Mesenchymal stem cell (in vitro differentiated cells and primary cell): ENCODE results near the gene NFIB.

ENCODE experiments used
- DNase-seq: peaks from one replicate; pipeline ENCODE4 v3.0.0-alpha.2; 2013
- H2AFZ ChIP-seq: one replicate; pipeline ENCODE4 v1.6.1; 2013; ENCODE audit warnings: low read depth, mild to moderate bottlenecking, control low read depth, inconsistent platforms, low read length, moderate library complexity
- H2AK5ac ChIP-seq: 2 replicates; pipeline ENCODE4 v1.6.1; 2013; ENCODE audit warnings: low read length, moderate library complexity, mild to moderate bottlenecking, inconsistent platforms; ENCODE audit not compliant: severe bottlenecking
- H2BK120ac ChIP-seq: one replicate; pipeline ENCODE4 v1.6.1; 2013; ENCODE audit warnings: low read depth, mild to moderate bottlenecking, inconsistent platforms, low read length, moderate library complexity
- H2BK12ac ChIP-seq, 2 experiments: one replicate each; pipeline ENCODE4 v1.6.1; 2013; ENCODE audit warnings: inconsistent platforms in 2 of 2, low read length in 2 of 2, mild to moderate bottlenecking in 2 of 2, moderate library complexity in 2 of 2, control low read depth in 1 of 2
- H2BK15ac ChIP-seq: one replicate; pipeline ENCODE4 v1.6.1; 2013; ENCODE audit warnings: mild to moderate bottlenecking, low read depth, inconsistent platforms; ENCODE audit not compliant: poor library complexity, severe bottlenecking
- H2BK5ac ChIP-seq: 2 replicates; pipeline ENCODE4 v1.6.1; 2013; ENCODE audit warnings: low read depth, mild to moderate bottlenecking, low read length, control low read depth, inconsistent platforms; ENCODE audit not compliant: poor library complexity, severe bottlenecking
- H3K14ac ChIP-seq, 2 experiments: one replicate each; pipeline ENCODE4 v1.6.1; 2013; ENCODE audit warnings: inconsistent platforms in 2 of 2, low read length in 2 of 2, control low read depth in 1 of 2, mild to moderate bottlenecking in 1 of 2, moderate library complexity in 1 of 2
- H3K18ac ChIP-seq, 2 experiments: one replicate each; pipeline ENCODE4 v1.6.1; 2013; ENCODE audit warnings: inconsistent platforms in 2 of 2, low read length in 2 of 2, control low read depth in 1 of 2, low read depth in 1 of 2, mild to moderate bottlenecking in 1 of 2
- H3K23ac ChIP-seq, 2 experiments: one replicate each; pipeline ENCODE4 v1.6.1; 2013; ENCODE audit warnings: inconsistent platforms in 2 of 2, low read length in 2 of 2, mild to moderate bottlenecking in 2 of 2, moderate library complexity in 2 of 2, control low read depth in 1 of 2
- H3K27ac ChIP-seq: 2 replicates; pipeline ENCODE4 v1.5.1; 2013; ENCODE audit warnings: mild to moderate bottlenecking, moderate library complexity, low read length, control low read depth, inconsistent platforms; ENCODE audit not compliant: poor library complexity, severe bottlenecking
- H3K27me3 ChIP-seq, 2 experiments: 2 replicates each; pipeline versions ENCODE4 v1.6.1 to v1.7.0; 2013; ENCODE audit warnings: low read length in 2 of 2, mild to moderate bottlenecking in 2 of 2, moderate library complexity in 2 of 2, control low read depth in 1 of 2, inconsistent platforms in 1 of 2; ENCODE audit not compliant: control insufficient read depth in 1 of 2, insufficient read depth in 1 of 2
- H3K36me3 ChIP-seq, 2 experiments: 2 replicates each; pipeline versions ENCODE4 v1.6.1 to v1.7.0; 2013; ENCODE audit warnings: low read length in 2 of 2, control low read depth in 1 of 2, inconsistent platforms in 1 of 2, low read depth in 1 of 2, mild to moderate bottlenecking in 1 of 2; ENCODE audit not compliant: insufficient read depth in 2 of 2, control insufficient read depth in 1 of 2
- H3K4ac ChIP-seq, 2 experiments: one replicate each; pipeline ENCODE4 v1.6.1; 2013; ENCODE audit warnings: inconsistent platforms in 2 of 2, low read length in 2 of 2, mild to moderate bottlenecking in 2 of 2, moderate library complexity in 2 of 2, control low read depth in 1 of 2, low read depth in 1 of 2
- H3K4me1 ChIP-seq: 2 replicates; pipeline ENCODE4 v1.6.1; 2013; ENCODE audit warnings: low read depth, low read length, control low read depth; ENCODE audit not compliant: control insufficient read depth, insufficient read depth
- H3K4me2 ChIP-seq: 2 replicates; pipeline ENCODE4 v1.6.1; 2013; ENCODE audit warnings: low read length, mild to moderate bottlenecking, inconsistent platforms; ENCODE audit not compliant: poor library complexity, severe bottlenecking
- H3K4me3 ChIP-seq, 2 experiments: 2 replicates each; pipeline versions ENCODE4 v1.5.1 to v1.7.0; 2013; ENCODE audit warnings: low read length in 2 of 2, mild to moderate bottlenecking in 2 of 2, control low read depth in 1 of 2, low read depth in 1 of 2; ENCODE audit not compliant: insufficient read depth in 1 of 2
- H3K79me1 ChIP-seq: replicated peaks from 2 replicates; pipeline ENCODE4 v1.6.1; 2013; ENCODE audit warnings: mild to moderate bottlenecking, control low read depth, low read length, inconsistent platforms; ENCODE audit not compliant: poor library complexity, severe bottlenecking
- H3K9ac ChIP-seq: 2 replicates; pipeline ENCODE4 v1.7.0; 2013; ENCODE audit warnings: mild to moderate bottlenecking, low read length, moderate library complexity
- H3K9me3 ChIP-seq: 2 replicates; pipeline ENCODE4 v1.7.0; 2013; ENCODE audit warnings: mild to moderate bottlenecking, low read length; ENCODE audit not compliant: control insufficient read depth
- H4K8ac ChIP-seq: one replicate; pipeline ENCODE4 v1.6.1; 2013; ENCODE audit warnings: inconsistent platforms, mild to moderate bottlenecking, low read length, moderate library complexity
- H4K91ac ChIP-seq: one replicate; pipeline ENCODE4 v1.6.1; 2013; ENCODE audit warnings: mild to moderate bottlenecking, low read length, inconsistent platforms
- WGBS: methylation state at CpG from one replicate; pipeline ENCODE4 v1.1.7; 2013; ENCODE audit warnings: mixed read lengths; 5-methylcytosine and 5-hydroxymethylcytosine counted together

NFIB gene

GRCh38 chr9:14325147-14325546 is 11.2 kb upstream of the NFIB start:
- no peaks in the 10 kb centered on the region for H3K27me3 ChIP-seq
- H3K18ac ChIP-seq, result no peak overlapping the region
- no peak overlapping the region for H3K4ac ChIP-seq
- no peak overlapping the region for H2AFZ ChIP-seq
- no peak overlapping the region for H4K8ac ChIP-seq
- H2BK120ac ChIP-seq, result no peak overlapping the region
- no peak overlapping the region for H2AK5ac ChIP-seq
- no peak overlapping the region for H4K91ac ChIP-seq
- H3K79me1 ChIP-seq, result peaks cover 2% of the 10 kb centered on the region
- no peak overlapping the region for H3K4me3 ChIP-seq
- no peaks in the 10 kb centered on the region for H3K36me3 ChIP-seq
- no peak overlapping the region for H3K27ac ChIP-seq
- H3K23ac ChIP-seq, result no peak overlapping the region
- DNase-seq, result no peak
- H3K9me3 ChIP-seq, result no peaks in the 10 kb centered on the region
- H2BK5ac ChIP-seq, result no peak overlapping the region
- H2BK12ac ChIP-seq, result no peak overlapping the region
- H3K9ac ChIP-seq, result no peak overlapping the region
- peaks cover 3% of the 10 kb centered on the region for H3K4me1 ChIP-seq
- no peak overlapping the region for H2BK15ac ChIP-seq
- no peak overlapping the region for H3K4me2 ChIP-seq
- no peak overlapping the region for H3K14ac ChIP-seq

- no peak overlapping the region for H4K8ac ChIP-seq
- no peak overlapping the region for H2BK120ac ChIP-seq
- H3K4me1 ChIP-seq, result peaks cover 3% of the 10 kb centered on the region
- H2BK5ac ChIP-seq, result no peak overlapping the region
- H3K27me3 ChIP-seq, result no peaks in the 10 kb centered on the region
- H3K27ac ChIP-seq, result no peak overlapping the region
- no peak overlapping the region for H3K23ac ChIP-seq
- no peak overlapping the region for H2AK5ac ChIP-seq
- peaks cover 2% of the 10 kb centered on the region for H3K79me1 ChIP-seq
- no peak overlapping the region for H2BK12ac ChIP-seq
- no peaks in the 10 kb centered on the region for H3K9me3 ChIP-seq
- H2BK15ac ChIP-seq, result no peak overlapping the region
- no peak overlapping the region for H4K91ac ChIP-seq
- H3K4me2 ChIP-seq, result no peak overlapping the region
- no peak overlapping the region for H3K14ac ChIP-seq
- WGBS, result no CpG with 5 or more reads among the region's 2 CpGs
- no peak overlapping the region for H3K18ac ChIP-seq
- no peaks in the 10 kb centered on the region for H3K36me3 ChIP-seq
- no peak overlapping the region for H2AFZ ChIP-seq
- H3K4ac ChIP-seq, result no peak overlapping the region
- H3K9ac ChIP-seq, result peak overlapping the region; percentile 92
- no peak for DNase-seq
- no peak overlapping the region for H3K4me3 ChIP-seq
These were observed 10.2 kb upstream of the NFIB start for GRCh38 chr9:14323985-14324650.

- H2AK5ac ChIP-seq, result no peak overlapping the region
- H3K4ac ChIP-seq, result peak overlapping the region in 1 of 2 experiments; percentile 71
- H3K9ac ChIP-seq, result peak overlapping the region; percentile 92
- no peak overlapping the region for H4K91ac ChIP-seq
- no peak overlapping the region for H2BK15ac ChIP-seq
- no peaks in the 10 kb centered on the region for H3K9me3 ChIP-seq
- H3K4me2 ChIP-seq, result peak overlapping the region; percentile 90
- H2AFZ ChIP-seq, result peak overlapping the region; percentile 36
- peaks cover 3% of the 10 kb centered on the region for H3K4me1 ChIP-seq
- H3K23ac ChIP-seq, result no peak overlapping the region
- no peak overlapping the region for H2BK12ac ChIP-seq
- no peak overlapping the region for H2BK5ac ChIP-seq
- H3K79me1 ChIP-seq, result peaks cover 2% of the 10 kb centered on the region
- 42% methylated on average over 12 of the region's 17 CpGs for WGBS
- H3K14ac ChIP-seq, result no peak overlapping the region
- H3K36me3 ChIP-seq, result no peaks in the 10 kb centered on the region
- peak; percentile 41 for DNase-seq
- H2BK120ac ChIP-seq, result peak overlapping the region; percentile 77
- peak overlapping the region; percentile 62 to 96 for H3K18ac ChIP-seq
- H3K4me3 ChIP-seq, result peak overlapping the region; percentile 74 to 83
- H4K8ac ChIP-seq, result peak overlapping the region; percentile 94
- H3K27me3 ChIP-seq, result no peaks in the 10 kb centered on the region
- H3K27ac ChIP-seq, result peak overlapping the region; percentile 20
These were observed 9.4 kb upstream of the NFIB start for GRCh38 chr9:14323083-14323971.
